Thymus (tissue), 11 donors: Measurements from ENCODE around the gene MED14. TPM values are rescaled to one million over a fixed set of nuclear protein-coding genes. Genes with fewer than 3 reads are reported as not detected.

Experiments
- DNase-seq, 9 donors: peaks; one replicate each; pipeline ENCODE4 v3.0.0-alpha.2; 2013; ENCODE audit warnings: low spot score in 9 of 9, low read depth in 6 of 9, missing footprints in 1 of 9
- H3K27ac ChIP-seq, 2 donors: one replicate each; pipeline ENCODE4 v1.5.1; 2013; ENCODE audit warnings: control low read depth in 1 of 2, low read depth in 1 of 2, low read length in 1 of 2, mild to moderate bottlenecking in 1 of 2, moderate library complexity in 1 of 2
- H3K27me3 ChIP-seq, 2 donors: one replicate each; pipeline ENCODE4 v1.5.1; 2013; ENCODE audit warnings: low read length in 1 of 2; ENCODE audit not compliant: control insufficient read depth in 2 of 2, insufficient read depth in 1 of 2
- H3K36me3 ChIP-seq, 2 donors: one replicate each; pipeline ENCODE4 v1.5.1; 2013; ENCODE audit warnings: low read length in 1 of 2, mild to moderate bottlenecking in 1 of 2, moderate library complexity in 1 of 2; ENCODE audit not compliant: control insufficient read depth in 2 of 2, insufficient read depth in 2 of 2
- H3K4me1 ChIP-seq, 2 donors: one replicate each; pipeline ENCODE4 v1.5.1; 2013; ENCODE audit warnings: low read length in 2 of 2; ENCODE audit not compliant: control insufficient read depth in 2 of 2, insufficient read depth in 2 of 2
- H3K4me3 ChIP-seq, 2 donors: one replicate each; pipeline ENCODE4 v1.5.1; 2013; ENCODE audit warnings: low read length in 2 of 2, control low read depth in 1 of 2, mild to moderate bottlenecking in 1 of 2
- H3K9me3 ChIP-seq, 2 donors: one replicate each; pipeline ENCODE4 v1.5.1; 2013; ENCODE audit warnings: low read length in 1 of 2, mild to moderate bottlenecking in 1 of 2; ENCODE audit not compliant: control insufficient read depth in 2 of 2, insufficient read depth in 1 of 2
- WGBS: extraction: QIAGEN DNeasy Blood & Tissue Kit; methylation state at CpG from one replicate; pipeline ENCODE4 v1.1.7; 2013; 5-methylcytosine and 5-hydroxymethylcytosine counted together
- polyA plus RNA-seq: library from polyadenylated mRNA; stranded (reverse); fragments of 200-250 nt; gene quantifications from one replicate; pipeline ENCODE4 v1.2.3, GENCODE V29; 2013
- total RNA-seq: library from RNA; stranded (reverse); fragments of 120-200 nt; gene quantifications from one replicate; pipeline ENCODE4 v1.2.4, GENCODE V29; 2013
- donor health status: healthy.

MED14 gene
- total and polyA plus RNA-seq, 2 donors: 16.1 to 22.4 TPM

GRCh38 chrX:40637687-40638086 is 97.7 kb downstream of the MED14 start:
- no peaks in the 10 kb centered on the region for H3K9me3 ChIP-seq
- H3K4me1 ChIP-seq: no peaks in the 10 kb centered on the region
- no peak overlapping the region for H3K4me3 ChIP-seq
- DNase-seq: no peak
- H3K27ac ChIP-seq: no peak overlapping the region
- H3K27me3 ChIP-seq: no peaks in the 10 kb centered on the region
- over 99% methylated on average over 3 of the region's 3 CpGs for WGBS
- H3K36me3 ChIP-seq: peaks cover 48 to 75% of the 10 kb centered on the region in 2 donors

DNA sequence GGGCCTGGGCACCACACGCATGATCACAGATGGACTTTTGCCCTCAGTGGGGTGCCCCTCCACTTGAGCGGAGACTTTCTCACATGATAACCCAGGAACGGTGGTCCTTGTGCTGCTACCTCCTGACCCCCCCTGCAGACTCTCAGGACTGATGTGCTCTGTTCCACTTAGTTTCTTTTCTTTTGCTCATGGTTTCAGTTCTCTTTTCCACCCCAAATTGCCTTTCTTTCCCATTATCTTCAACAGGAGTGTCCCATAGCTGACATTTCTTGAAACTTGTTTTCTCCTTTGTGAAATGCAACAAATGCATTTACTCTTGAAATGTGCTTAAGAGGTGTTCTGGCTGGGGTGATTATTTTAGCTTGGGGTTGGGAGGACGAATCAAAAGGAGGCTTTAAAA is 103.1 kb downstream of the MED14 start:
- no peak overlapping the region for H3K4me3 ChIP-seq
- H3K27me3 ChIP-seq: no peaks in the 10 kb centered on the region
- no peak for DNase-seq
- no peaks in the 10 kb centered on the region for H3K9me3 ChIP-seq
- WGBS: 99% methylated on average over 4 of the region's 4 CpGs
- H3K27ac ChIP-seq: no peak overlapping the region
- peaks cover 44 to 85% of the 10 kb centered on the region in 2 donors for H3K36me3 ChIP-seq
- H3K4me1 ChIP-seq: no peaks in the 10 kb centered on the region

- DNase-seq: no peak
- H3K4me1 ChIP-seq: no peaks in the 10 kb centered on the region
- no peak overlapping the region for H3K4me3 ChIP-seq
- peaks cover 0 to 4% of the 10 kb centered on the region in 2 donors for H3K9me3 ChIP-seq
- peaks cover 30 to 53% of the 10 kb centered on the region in 2 donors for H3K36me3 ChIP-seq
- H3K27me3 ChIP-seq: no peaks in the 10 kb centered on the region
- no peak overlapping the region for H3K27ac ChIP-seq
- 98% methylated on average over 5 of the region's 5 CpGs for WGBS
Measured at GRCh38 chrX:40628506-40628905, 106.8 kb downstream of the MED14 start.

GRCh38 chrX:40625294-40625693 is 110.0 kb downstream of the MED14 start:
- no peak for DNase-seq
- Histone ChIP-seq H3K4me1 (no peaks in the 10 kb centered on the region), H3K9me3 (peaks cover 0 to 12% of the 10 kb centered on the region in 2 donors), H3K27me3 (no peaks in the 10 kb centered on the region), H3K4me3 (no peak overlapping the region), H3K27ac (no peak overlapping the region), H3K36me3 (peaks cover 13 to 26% of the 10 kb centered on the region in 2 donors)
- WGBS: 98% methylated on average over 4 of the region's 4 CpGs

- WGBS: 97% methylated on average over 32 of the region's 32 CpGs
- Histone ChIP-seq H3K9me3 (peaks cover 0 to 12% of the 10 kb centered on the region in 2 donors), H3K36me3 (peaks cover 7 to 12% of the 10 kb centered on the region in 2 donors), H3K27ac (no peak overlapping the region), H3K27me3 (no peaks in the 10 kb centered on the region), H3K4me3 (no peak overlapping the region), H3K4me1 (no peaks in the 10 kb centered on the region)
- DNase-seq: no peak
Measured at GRCh38 chrX:40623665-40624064, 111.7 kb downstream of the MED14 start.

DNA sequence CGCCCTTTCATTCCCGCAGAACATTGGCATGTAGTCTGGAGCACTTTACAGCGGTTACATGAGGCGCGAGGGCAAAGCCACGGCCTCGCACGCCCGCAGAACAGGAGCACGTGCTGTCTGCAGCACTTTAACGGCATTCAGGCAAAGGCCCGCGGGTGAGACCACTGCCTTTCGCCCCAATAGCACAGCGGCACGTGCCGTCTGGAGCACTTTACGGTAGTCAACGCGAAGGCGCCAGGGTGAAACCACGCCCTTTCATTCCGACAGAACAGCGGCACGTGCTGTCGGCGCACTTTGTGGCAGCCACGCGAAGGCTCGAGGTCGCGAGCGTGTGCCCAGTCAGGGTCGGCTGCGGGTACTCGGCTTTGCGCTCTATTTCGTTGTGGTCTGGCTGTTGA is 112.2 kb downstream of the MED14 start, which contains the start of gene MPC1L:
Gene MPC1L, plus strand, starts transcription at position 290 of the 398 bp plus-strand sequence. CDS start 138 bp downstream, outside the sequence.
- Histone ChIP-seq H3K4me1 (no peaks in the 10 kb centered on the region), H3K27me3 (no peaks in the 10 kb centered on the region), H3K27ac (no peak within 1 kb of the TSS), H3K9me3 (peaks cover 0 to 12% of the 10 kb centered on the region in 2 donors), H3K36me3 (peaks cover 1 to 7% of the 10 kb centered on the region in 2 donors), H3K4me3 (no peak within 1 kb of the TSS)
- WGBS: 98% methylated on average over 38 of the region's 38 CpGs
- DNase-seq: no peak

DNA sequence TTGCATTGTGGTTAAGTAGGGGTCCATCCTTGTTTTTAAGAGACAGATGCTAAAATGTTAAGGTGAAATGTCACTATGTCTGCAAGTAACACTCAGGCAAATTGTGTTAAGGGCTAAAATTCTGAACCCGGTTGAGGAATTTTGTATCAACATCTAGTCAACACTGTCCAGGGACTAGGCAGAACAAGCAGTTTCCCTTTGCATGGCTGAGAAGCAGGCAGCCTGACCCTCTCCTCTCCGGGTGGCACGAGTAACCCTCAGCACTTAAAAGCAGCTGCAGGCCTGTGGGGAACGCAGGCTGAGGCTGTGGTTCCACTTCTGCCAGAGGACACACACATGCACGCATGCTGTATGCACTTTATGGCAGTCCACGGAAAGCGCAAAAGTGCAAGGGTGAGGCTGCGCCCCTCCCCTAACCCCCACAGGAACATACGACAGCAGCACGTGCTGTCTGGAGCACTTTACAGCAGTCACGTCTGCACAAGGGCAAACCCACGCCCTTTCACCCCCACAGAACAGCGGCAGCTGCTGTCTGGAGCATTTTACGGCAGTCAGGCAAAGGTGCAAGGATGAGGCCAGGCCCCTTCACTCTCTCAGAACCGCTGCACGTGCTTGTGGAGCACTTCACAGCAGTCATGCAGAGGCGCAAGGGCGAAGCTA is 112.7 kb downstream of the MED14 start:
- Histone ChIP-seq H3K27ac (no peak overlapping the region), H3K27me3 (no peaks in the 10 kb centered on the region), H3K36me3 (peaks cover 0 to 5% of the 10 kb centered on the region in 2 donors), H3K9me3 (peaks cover 0 to 12% of the 10 kb centered on the region in 2 donors), H3K4me3 (no peak overlapping the region), H3K4me1 (no peaks in the 10 kb centered on the region)
- no peak for DNase-seq
- 96% methylated on average over 18 of the region's 18 CpGs for WGBS

DNA sequence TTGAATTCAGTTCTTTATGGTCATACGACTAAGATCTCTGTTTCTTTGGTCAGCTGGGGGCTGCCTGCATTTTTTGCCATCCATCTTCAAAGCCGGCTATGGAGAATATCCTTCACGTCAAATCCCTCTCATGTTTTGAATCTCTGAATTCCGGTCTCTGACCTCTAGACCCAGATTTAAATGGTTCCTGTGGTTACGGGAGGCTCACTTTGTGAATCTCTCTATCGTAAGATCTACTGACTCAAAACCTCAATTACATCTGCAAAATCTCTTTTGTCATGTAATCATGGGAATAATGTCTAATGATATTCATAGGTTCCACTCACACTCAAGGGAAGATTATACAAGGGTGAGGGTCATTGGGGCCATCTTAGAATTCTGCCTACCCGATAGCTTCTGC is 117.8 kb downstream of the MED14 start:
- no peak for DNase-seq
- H3K4me1 ChIP-seq: no peaks in the 10 kb centered on the region
- no peaks in the 10 kb centered on the region for H3K36me3 ChIP-seq
- peaks cover 0 to under 1% of the 10 kb centered on the region in 2 donors for H3K9me3 ChIP-seq
- H3K27me3 ChIP-seq: no peaks in the 10 kb centered on the region
- no peak overlapping the region for H3K27ac ChIP-seq
- WGBS: 98% methylated on average over 7 of the region's 7 CpGs
- no peak overlapping the region for H3K4me3 ChIP-seq

GRCh38 chrX:40615976-40616375 is 119.4 kb downstream of the MED14 start:
- H3K4me3 ChIP-seq: no peak overlapping the region
- H3K27ac ChIP-seq: no peak overlapping the region
- H3K27me3 ChIP-seq: no peaks in the 10 kb centered on the region
- WGBS: 87% methylated on average over 9 of the region's 9 CpGs
- H3K36me3 ChIP-seq: no peaks in the 10 kb centered on the region
- no peaks in the 10 kb centered on the region for H3K9me3 ChIP-seq
- H3K4me1 ChIP-seq: no peaks in the 10 kb centered on the region
- no peak for DNase-seq
